Measurements from ENCODE around the gene RALGPS2.
"Not testable (repeated sequence)": the region's sequence is repeated elsewhere in the genome, so short reads cannot be mapped to it uniquely, and the experiment has no call there.

The RALGPS2 gene

GRCh38 chr1:178725466-178726086 lies 532 bp downstream of the RALGPS2 start:
- no peak for DNase-seq

DNA sequence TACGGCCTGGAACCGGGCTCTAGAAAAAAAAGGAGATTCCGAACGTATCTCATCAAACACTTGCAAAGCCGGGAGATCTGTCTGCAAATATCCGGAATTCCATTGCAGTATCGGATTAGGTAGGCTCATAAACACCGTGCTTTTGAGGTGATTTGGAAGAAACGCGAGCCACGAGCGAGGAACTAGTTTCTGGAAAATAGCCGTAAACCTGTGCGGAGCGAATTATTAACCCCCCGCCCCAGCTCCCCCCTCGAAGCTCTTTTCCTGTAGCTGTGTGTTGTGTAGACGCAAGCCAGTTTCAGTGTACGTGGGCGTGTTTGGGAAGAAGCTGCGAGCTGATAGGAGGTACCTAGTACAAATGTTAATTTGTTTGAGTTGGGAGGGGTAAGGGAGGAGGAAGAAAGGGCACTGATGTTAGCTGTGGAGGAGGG lies 1.1 kb downstream of the RALGPS2 start:
- peak; percentile 80 for DNase-seq

DNA sequence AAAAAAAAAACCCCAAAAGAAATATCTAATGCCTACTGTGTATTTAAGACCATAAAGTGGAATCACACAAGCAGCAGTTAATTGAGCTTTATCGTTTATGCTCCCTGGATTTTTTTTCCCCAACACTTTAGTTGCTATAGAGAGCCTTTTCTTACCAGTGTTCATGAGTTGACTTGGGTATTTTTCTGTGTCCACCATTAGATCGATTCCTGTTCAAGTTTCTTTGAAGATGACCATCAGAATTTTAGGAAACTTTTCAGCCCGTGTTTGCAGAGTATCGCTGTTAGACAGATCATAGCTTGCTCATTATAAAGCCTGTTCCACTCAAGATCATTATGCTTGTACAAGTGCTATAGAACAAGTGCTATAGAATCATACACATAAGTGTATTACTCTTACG lies 1.5 kb downstream of the RALGPS2 start:
- DNase-seq, result no peak

DNA sequence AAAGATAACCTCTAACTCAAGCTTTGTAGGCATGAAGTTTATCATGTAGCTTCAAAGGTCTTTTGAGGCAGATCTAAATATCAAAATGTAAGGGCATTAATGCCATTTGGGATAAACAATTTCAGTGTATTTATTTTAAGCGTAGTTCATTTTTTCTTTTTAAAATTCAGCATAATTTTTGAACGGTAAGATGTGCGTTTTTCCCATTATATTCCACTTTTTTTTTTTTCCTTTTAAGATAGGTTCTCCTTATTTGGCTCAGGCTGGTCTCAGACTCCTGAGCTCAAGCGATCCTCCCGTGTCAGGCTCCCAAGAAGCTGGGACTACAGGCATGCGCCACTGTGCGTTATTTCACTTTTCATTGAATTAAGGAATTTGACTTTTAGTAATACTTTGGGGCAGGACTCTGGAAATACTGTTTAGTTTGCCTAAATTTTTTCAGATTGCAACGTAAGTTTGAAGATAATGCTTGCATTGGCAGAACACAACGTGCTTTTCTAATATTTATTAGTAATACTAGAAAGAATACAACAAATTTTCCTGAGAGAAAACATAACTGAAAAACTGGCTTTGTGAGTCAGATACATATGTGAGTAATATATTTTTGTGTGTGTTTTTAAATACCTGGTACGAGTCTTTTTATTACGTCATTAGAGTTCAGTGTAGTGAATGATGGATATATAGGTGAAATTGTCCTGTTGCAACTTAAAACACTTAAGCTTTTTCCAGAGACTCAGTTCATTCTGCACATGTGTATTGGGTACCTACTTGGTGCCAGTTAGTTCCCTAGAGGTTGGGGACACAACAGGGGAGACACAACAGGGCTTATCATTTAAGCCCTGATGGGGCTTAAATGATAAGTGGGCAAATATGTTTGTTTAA lies 2.2 kb downstream of the RALGPS2 start:
- DNase-seq, result no peak

- DNase-seq, result no peak
Observed at GRCh38 chr1:178733972-178734371, 8.9 kb downstream of the RALGPS2 start.

- DNase-seq, result no peak
Observed at GRCh38 chr1:178738780-178739179, 13.7 kb downstream of the RALGPS2 start.

DNA sequence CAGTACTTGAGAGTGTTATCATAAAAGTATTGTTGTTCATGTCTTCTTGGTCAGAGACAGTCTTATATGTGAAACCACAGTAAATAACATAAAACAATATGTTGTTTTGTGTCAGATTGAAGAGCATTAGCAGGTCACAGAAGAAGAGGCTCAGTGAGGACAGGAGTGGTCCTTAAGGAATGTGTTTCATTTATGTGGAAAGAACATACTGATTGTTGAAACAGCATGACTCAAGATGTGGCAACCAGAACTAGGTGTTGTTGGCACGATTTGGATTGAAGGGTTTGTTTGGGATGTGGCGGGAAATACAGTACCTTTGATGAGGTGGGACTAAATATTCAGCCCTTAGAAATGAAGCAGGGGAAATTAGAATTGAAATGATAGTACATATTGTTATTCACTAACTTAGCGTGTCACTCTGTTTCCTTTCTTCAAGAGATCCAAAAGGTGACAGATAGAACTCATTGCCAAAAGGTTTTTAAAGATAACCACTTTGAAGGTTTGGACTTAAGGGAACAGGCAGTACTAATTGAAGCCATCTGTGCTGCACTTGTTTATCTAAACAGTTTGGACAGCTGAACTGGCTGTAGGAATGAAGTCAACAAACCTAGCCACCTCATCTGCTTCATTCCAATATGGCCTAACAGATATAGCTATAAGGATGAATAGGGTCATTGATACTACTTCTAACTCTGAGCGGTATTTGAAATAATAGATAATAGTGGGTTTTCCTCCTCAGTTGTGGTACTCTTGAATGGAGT lies 14.4 kb downstream of the RALGPS2 start:
- DNase-seq, result no peak

GRCh38 chr1:178740491-178740890 lies 15.4 kb downstream of the RALGPS2 start:
- no peak for DNase-seq

GRCh38 chr1:178740924-178741323 lies 15.9 kb downstream of the RALGPS2 start:
- no peak for DNase-seq

GRCh38 chr1:178743801-178744200 lies 18.8 kb downstream of the RALGPS2 start:
- DNase-seq, result no peak

GRCh38 chr1:178745260-178745659 lies 20.2 kb downstream of the RALGPS2 start:
- no peak for DNase-seq

DNA sequence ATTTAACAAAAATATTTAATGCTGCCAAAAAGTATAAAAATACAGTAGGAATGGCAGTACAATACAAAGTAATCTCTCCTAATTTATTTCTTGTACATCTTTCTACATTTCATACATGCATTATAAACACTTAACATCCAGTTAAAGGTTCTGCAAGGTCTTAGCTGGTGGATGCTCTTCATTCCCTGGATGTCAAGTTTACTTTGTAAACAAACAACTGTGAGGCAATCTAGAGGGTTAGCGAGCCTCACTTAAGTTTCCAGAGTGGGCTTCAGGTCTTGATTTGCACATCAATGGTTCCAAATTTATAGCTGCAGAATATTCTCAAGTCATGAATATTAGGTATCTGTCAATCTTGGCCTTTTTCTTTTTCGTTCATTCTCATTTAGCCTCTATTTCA lies 21.3 kb downstream of the RALGPS2 start:
- no peak for DNase-seq

DNA sequence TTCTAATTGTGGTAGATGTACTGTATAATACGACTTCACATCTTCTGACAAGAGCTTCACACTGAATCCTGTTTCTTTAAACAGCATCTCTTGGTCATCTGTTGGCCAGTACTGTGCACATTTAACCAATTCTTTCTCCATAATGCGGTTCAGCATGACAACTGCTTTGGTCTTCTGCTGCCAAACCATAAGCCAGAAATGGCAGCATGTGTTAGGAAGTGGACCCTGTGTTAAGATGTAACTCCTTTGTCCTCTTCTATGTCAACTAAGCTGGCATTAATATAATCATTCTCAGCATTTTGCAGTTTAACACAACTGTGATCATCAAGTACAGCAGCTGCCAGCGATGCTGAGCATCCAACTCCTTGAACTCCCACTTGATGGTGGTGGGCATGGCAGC lies 22.3 kb downstream of the RALGPS2 start:
- DNase-seq, result not testable (repeated sequence)

- DNase-seq, result no peak
Observed at GRCh38 chr1:178749581-178750166, 24.6 kb downstream of the RALGPS2 start.

DNA sequence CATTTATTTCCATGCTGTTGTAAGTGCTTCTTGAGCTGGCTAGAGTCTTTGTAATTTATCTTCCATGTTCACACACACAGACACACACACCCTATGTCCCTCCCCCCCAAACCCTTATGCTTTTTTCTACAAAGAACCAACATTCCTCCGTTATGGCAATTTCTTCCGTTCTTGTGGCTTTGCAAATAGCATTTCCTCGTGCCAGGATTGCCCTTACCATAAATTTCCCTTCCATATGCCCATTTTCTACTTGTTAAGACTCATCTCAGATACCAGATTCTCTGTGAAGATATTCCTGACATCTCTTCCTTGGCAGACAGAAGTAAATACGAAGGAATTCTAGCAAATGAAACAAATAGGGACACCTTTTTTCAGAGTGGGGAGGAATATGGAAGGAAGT lies 26.0 kb downstream of the RALGPS2 start:
- DNase-seq, result no peak

- DNase-seq, result no peak
Observed at GRCh38 chr1:178752891-178753290, 27.8 kb downstream of the RALGPS2 start.

- DNase-seq, result not testable (repeated sequence)
Observed at GRCh38 chr1:178754655-178755256, 29.7 kb downstream of the RALGPS2 start.

DNA sequence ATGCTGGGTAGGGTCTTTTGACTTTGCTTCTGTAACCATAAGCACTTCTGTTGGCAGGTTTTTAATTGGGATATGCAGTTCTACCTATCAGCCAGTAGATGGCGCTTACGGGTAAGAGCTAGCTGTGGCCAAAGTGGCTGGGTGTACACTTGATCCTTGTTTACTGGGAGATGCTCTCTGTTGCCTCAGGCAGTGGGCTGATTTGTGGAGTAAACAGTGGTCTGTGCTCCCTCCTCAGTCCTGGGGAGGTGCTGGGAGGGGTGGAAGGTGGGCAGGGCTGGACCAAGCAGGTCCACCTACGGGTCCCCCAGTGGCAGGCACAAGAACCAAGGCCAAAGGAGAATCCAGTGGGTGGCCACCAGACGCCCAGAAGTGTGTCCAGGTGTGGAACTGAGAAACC lies 43.4 kb downstream of the RALGPS2 start:
- peak; percentile 12 for DNase-seq

DNA sequence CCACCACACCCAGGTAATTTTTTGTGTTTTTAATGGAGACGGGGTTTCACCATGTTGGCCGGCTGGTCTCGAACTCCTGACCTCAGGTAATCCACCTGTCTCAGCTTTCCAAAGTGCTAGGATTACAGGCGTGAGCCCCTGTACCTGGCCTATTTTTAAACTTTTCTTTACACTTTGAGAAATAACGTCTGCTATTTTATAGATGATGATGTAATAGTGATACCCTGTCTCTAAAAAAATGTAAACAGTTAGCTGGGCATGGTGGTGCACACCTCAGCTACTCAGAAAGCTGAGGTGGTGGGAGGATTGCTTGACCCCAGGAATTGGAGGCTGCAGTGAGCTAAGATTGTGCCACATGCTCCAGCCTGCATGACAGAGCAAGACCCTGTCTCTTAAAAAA lies 47.9 kb downstream of the RALGPS2 start:
- no peak for DNase-seq

DNA sequence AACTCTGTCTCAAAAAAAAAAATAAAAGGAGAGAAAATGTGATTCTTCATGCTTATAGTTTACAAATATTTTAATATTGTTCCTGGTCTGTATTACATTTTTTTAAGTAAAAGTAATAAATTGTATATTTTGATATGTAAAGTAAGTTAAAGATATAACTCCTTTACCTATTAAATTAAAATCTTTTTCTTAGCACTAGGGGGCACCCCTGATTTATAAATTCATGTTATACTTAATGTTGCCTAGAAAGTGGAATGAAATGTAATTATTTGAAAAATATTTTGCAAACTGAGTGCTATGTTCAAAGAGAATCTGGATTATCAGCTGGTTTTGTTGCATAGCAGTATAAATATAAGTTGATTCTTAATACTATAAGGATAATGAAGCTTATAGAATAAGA lies 49.2 kb downstream of the RALGPS2 start:
- DNase-seq, result peak; percentile 36

DNA sequence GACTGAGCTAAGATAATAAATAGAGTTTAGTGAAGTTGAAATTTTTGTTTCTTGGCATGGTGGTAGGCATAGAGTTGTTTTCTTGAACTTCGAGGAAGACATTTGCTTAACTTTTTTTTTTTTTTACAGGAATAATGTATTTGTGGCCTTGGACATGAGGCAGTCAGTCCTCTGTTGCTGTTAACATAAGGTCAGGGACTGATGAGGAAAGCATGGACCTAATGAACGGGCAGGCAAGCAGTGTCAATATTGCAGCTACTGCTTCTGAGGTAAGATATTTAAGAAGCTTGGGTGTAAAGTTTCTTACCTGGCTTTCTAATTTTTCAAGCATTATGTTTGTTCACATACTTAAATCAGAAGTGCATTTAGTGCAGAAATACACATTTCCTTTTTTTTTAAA lies 51.5 kb downstream of the RALGPS2 start:
- DNase-seq, result no peak

DNA sequence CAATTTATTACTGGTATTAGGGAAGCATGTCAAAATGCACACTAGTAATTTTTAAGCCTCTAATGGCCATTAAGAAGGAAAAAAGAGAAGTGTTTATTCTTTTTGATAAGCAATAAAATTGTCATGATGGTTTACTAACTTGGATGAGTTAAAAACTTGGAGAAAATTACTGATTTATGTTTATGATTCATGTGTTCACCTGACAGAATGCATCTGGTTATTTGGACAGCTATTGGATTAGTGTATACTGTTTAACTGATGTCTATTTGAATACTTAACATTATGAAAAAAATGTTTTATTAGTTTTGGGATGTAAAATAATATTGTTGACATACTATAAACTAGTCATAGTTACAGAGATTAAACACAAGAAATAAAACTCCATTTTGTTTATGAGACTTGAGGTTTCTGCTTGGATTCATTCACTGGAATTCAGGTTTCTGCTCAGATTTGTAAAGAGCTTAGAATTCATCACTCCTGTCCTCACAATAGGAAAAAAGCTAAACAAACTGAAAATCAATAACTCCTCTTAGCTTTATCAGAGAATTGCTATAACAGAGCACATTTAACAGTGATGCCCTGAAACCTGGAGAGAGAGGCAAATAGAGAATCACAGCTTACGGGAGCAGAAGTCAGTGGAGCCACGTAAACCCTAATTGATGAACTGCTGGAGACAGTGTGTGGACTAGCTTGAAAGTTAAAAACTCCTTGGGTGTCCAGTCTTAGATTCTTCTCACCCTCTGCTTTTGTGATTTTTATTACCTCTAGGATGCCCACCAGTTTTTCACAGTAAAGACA lies 56.7 kb downstream of the RALGPS2 start:
- DNase-seq, result no peak

Measured in fibroblast of skin of right biceps (primary cell).